HG03139 (cell line): Measurements from ENCODE around the gene RND2.
"Not testable (repeated sequence)": the region's sequence is repeated elsewhere in the genome, so short reads cannot be mapped to it uniquely, and the experiment has no call there.

Experiments used
- ATAC-seq: cut with Tn5 transposase; IDR thresholded peaks from one replicate; pipeline ENCODE4 v1.9.1; 2021; ENCODE audit not compliant: unreplicated experiment

Gene RND2

DNA sequence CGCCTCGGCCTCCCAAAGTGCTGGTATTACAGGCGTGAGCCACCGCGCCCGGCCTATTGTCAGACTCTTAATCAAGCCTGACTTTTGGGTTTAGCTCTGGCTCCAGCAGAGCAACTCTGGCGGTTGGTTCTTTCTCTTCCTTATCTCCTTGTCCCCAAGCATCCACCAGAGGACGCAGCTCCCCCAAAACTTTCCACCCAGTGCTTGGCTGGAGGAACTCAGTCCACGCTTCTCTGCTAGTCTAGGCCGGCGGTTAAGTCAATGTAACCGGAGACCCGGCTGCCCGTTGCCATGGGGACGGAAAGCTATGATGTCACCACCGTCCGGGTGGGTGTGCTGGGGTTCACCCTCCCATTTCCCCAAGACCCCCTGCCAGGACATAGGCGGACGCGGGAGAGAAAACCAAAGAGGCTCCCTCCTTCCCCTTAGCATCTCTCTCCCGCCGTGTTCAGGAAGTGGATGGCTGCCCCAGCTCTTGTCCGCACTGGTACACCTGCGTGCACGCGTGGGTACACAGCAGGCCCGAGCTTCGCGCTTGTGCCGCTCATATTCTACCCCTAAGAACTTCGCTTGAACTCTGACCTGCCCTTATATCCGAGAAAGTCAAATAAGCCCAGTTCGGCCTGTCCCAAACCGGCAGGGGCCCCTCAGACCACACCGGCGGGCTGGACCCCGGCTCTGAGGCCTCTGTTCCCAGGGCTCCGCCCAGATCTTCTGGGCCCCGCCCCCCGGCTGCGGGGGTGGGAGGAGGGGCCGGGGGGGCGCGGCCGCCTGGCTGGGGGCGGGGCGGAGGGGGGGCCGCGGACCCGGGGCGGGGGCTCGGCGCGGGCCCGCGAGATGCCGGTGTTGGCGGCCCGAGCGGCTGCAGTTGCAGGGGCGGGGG is at the start of gene RND2:
RND2 (plus strand) TSS at position 825 of the 883 bp plus-strand sequence. CDS start 117 bp downstream, outside the sequence.
- ATAC-seq: no peak

DNA sequence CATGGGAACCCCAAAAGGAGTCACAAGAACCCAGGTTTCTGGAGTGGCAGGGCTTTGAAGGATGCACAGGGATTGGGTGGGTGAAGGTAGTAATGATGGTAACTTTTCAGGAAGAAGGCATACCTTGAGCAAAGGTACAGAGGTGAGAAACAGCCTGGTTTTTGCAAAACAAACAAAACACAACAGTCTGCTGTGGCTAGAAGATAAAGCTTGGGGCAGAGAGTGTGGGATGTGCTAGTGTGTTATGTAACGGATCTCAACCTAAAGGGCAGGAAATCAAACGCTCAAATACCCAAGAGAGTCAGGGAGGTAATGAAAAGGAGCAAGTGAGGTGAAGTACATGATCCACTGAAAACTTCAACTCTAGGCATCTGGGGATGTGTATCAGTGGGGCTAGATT is 49.8 kb upstream of the RND2 start:
- ATAC-seq: no peak

DNA sequence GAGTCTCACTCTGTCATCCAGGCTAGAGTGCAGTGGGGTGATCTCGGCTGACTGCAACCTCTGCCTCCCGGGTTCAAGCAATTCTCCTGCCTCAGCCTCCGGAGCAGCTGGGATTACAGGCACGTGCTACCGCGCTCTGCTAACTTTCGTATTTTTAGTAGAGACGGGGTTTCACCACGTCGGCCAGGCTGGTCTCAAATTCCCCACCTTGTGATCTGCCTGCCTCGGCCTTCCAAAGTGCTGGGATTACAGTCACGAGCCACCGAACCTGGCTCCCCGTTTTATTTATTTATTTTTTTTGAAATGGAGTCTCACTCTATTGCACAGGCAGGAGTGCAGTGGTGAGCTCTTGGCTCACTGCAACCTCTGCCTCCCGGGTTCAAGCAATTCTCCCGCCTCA is 49.3 kb upstream of the RND2 start:
- ATAC-seq: not testable (repeated sequence)

DNA sequence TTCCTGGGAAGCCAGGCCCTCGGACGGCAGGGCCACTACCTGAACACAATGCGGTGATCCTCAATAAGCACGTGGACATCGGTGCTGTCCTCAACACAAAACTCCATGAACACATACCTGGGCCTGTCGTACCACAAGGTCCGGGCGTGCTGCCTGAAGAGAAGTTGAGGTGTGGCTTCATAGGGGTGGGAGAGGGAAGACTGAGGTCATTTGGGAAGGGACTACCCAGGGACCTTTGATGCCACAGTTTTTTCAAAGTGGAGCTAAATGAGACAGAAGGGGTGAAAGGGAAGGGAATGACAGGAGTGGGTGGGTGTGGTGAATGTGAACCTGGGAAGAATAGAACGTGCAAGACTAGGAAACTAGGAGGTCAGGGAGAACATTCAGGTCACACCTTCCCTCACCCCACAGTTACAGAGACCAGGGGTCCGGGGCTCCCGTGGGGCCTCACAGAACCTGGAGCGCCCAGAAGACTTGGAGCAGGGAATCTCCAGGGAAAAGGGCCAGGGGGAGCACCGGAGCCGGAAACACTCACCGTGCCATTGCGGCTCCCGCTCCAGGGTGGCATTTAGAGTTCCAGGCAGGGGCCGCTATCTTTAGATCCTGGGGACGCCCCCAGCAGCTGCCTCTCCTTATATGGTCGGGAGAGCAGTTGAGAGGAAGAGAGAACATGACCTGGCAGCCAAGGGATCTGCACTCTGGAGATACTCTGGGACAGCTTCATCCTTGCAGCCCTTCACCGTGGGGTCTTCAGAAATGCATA is 45.3 kb upstream of the RND2 start, which contains the start of gene PTGES3L:
PTGES3L (minus strand) TSS at position 570 of the 763 bp plus-strand sequence; CDS start at position 543, 27 bp downstream.
- ATAC-seq: no peak

GRCh38 chr17:42980274-42980765 is 44.7 kb upstream of the RND2 start, which contains the start of gene RUNDC1:
Gene RUNDC1, plus strand, starts transcription at chr17:42980565. Its CDS starts 12 bp downstream, at chr17:42980577.
- peak; percentile 59 for ATAC-seq

GRCh38 chr17:42980766-42981397 is 44.1 kb upstream of the RND2 start:
- peak; percentile 38 for ATAC-seq

- ATAC-seq: no peak
These were observed 42.8 kb upstream of the RND2 start for GRCh38 chr17:42982266-42982665.

DNA sequence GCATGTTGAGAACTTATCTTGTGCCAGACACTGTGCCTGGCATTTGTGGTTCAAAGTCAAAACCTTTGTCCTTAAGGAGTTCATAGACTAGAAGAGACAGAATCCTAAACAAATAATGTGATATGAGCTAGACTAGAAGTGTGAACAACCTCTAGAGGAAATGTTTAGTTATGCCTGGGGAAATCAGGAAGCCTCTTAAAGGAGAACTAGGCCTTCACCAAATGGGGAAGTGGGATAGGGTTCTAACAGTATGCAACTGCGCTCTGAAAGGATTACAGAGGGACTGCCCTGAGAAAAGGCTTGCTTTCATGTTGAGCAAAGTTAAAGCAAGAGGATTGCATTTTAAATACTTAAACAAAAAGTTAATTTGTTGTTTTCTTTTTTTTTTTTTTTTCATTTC is 39.8 kb upstream of the RND2 start:
- no peak for ATAC-seq

DNA sequence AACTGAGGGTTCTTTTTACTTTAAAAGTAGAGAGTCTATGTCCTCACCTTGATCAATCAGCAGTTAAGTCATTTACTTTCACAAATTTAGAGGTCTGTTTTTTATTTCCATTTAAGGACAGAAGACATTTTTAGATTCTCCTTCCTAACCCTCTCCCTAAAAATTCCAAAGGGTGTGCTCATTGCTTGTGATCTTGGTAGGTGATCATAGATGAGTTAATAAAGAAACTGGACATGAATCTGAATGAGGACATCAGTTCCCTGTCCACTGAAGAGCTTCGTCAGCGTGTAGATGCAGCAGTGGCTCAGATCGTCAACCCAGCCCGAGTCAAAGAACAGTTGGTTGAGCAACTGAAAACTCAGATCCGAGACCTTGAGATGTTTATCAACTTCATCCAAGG is 35.9 kb upstream of the RND2 start:
- ATAC-seq: no peak

DNA sequence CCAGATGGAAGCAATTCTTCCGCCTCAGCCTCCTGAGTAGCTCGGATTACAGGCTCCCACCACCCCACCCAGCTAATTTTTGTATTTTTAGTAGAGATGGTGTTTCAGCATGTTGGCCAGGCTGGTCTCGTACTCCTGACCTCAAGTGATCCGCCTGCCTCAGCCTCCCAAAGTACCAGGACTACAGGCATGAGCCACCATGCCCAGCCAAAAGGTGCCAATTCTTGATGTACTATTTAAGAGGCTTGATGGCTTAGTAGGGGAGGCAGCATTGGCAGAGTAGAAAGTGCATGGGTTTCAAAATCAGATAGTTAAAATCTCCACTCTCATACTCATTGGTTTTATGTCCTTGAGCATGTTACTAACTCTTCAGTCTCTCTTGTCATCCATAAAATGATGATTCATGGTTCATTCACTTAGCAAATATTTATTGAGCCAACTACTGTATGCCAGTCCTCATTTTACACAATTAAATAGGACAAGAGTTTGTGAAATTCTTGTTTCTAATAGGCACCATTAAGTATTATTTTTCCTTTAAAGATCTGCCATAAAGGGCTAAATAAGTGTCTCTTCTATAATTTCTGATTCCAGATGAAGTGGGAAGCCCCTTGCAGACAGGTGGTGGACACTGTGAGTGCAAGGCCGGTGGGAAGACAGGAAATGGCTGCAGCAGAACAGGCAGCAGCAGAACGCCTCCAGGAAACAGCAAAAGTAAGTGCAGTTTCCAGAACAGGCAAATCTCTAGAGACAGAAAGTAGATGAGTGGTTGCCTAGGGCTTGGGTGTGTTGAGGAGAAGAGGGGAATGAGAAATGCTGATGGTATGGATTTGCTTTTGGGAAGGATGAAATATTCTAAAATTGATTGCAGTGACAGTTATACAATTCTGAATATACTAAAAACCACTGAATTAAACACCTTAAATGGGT is 35.0 kb upstream of the RND2 start:
- no peak for ATAC-seq

DNA sequence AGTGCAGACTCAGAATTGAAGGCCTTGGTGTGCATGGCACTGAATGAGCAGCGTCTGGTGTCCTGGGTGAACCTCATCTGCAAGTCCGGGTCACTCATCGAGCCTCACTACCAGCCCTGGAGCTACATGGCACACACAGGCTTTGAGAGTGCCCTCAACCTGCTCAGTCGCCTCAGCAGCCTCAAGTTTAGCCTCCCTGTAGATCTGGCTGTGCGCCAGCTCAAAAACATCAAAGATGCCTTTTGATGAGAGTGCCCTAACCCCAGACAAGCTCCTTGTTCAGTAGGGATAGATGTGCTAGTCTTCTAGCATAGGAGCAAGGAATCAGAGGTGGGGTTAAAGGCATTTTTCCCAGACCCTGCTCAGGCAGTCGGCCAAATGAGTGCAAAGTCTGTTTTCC is 33.6 kb upstream of the RND2 start:
- ATAC-seq: no peak

- ATAC-seq: no peak
These were observed 32.2 kb upstream of the RND2 start for GRCh38 chr17:42992872-42993271.

- ATAC-seq: not testable (repeated sequence)
These were observed 31.1 kb upstream of the RND2 start for GRCh38 chr17:42993913-42994312.

GRCh38 chr17:42997390-42997983 is 27.5 kb upstream of the RND2 start:
- no peak for ATAC-seq

DNA sequence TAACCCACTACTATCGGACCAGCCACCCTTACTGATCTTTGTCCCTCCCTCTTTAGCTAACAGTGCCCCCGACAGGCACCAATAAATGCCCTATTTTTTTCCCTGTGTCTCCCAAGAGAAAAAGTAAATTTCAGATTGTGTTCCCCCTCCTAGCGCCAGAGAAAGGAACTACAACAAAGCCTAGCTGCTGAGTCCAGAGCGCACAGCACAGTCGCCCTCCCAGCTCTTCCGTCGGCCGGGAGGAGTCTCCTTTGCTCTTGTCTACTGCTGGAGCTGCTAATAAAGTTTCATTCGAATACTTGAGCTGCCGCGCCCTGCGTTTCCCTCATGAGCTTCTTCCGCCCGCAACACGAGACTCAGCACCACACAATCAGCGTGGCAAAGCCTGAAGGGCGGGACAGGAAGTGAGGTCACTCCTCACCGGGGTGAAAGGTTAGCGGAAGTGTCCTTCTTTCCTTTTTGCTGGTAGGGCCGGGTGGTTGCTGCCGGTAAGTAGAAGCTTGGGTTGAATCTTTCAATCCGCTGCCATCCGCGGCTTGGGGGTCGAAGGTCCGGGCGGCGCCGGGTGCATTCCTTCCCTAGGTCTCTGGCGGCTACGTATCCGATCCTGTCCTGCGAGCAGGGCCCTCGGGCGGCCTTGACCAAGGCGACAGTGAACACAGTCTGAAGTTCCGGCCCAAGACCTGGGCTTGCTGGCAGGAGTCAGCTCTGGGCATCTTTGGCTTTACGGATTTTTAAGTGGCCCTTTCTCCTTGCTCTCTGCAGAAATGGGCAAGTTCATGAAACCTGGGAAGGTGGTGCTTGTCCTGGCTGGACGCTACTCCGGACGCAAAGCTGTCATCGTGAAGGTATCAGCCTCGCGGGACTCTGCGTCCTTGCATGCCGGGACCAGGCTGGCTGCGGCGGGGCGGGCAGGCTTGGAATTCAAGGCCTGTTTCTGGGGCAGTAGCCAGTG is 26.8 kb upstream of the RND2 start, which contains the start of gene RPL27:
RPL27 (plus strand) TSS at position 436 of the 955 bp plus-strand sequence; CDS start at position 768, 332 bp downstream.
- ATAC-seq: peak; percentile 89

DNA sequence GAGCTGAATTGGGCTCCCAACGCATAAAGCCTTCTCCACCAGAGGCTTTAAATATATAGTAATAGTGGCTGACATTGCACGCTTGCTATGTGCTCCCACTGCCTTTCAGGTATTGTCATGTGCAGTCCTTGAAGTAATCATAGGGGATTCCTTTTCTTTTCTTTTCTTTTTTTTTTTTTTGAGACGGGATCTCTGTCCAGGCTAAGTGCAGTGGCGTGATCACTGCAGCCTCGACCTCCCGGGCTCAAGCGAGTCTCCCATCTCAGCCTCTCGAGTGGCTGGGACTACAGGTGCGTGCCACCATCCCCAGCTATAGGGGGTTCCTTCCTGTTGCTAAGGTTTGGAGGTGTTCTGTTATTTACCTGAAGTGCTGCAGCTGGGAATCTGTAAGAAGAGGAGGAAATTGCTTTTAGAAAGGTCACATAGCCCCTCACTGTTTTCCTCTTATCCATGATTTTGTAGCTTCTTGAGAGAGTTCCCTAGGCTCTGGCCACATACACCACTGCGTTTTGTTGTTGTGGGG is 26.0 kb upstream of the RND2 start:
- ATAC-seq: no peak

- not testable (repeated sequence) for ATAC-seq
These were observed 24.1 kb upstream of the RND2 start for GRCh38 chr17:43000894-43001293.

DNA sequence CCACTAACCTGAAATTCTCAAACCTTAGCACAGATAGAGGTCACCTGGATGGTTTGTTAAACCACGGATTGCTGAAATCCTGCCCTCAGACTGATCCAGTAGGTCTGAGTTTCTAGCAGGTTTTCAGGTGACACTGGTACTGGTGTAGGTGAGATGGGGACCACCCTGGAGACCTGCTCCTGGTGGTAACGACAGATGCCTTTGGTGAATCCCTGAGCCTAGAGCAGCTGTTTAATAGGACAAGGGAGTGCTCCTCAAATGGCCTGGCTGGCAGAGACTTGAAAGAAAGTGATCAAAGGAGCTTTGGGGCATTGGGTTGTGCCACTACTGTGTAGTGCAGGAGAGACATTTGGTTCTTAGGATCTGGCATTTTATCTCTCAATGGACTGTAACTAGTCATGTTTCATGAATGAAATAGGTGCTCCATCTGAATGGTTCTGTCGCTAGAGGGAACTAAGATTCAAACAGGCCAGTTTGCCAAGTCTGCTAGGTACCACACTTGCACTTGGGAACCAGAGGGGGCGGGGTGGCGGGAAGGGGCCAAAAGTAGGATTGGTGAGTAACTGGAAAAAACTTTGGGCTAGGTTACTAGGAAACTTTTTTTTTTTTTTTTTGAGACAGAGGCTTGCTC is 21.4 kb upstream of the RND2 start:
- ATAC-seq: no peak
